K562 (cell line): ENCODE measurements around the gene ICAM1. TPM values are rescaled to one million over a fixed set of nuclear protein-coding genes. Genes with fewer than 3 reads are reported as not detected.
A peak's percentile ranks its signal among the peaks of the same experiment; 100 is the strongest.

Experiments used
- BDP1 ChIP-seq: IDR thresholded peaks from 3 replicates; pipeline ENCODE4 v1.6.1; 2011; ENCODE audit not compliant: insufficient read length, insufficient read depth
- CBX1 ChIP-seq: sonication (generic); IDR thresholded peaks from 2 replicates; pipeline ENCODE4 v1.6.1; 2016; ENCODE audit warnings: antibody characterized with exemption, low read depth, mild to moderate bottlenecking
- CBX8 ChIP-seq: fragments of 200-600 bp; sonication (generic); IDR thresholded peaks from 2 replicates; pipeline ENCODE4 v1.6.1; 2012; ENCODE audit warnings: borderline replicate concordance, mixed run types, low read depth, mild to moderate bottlenecking, moderate library complexity, mixed read lengths, low read length, control low read depth, inconsistent platforms; ENCODE audit not compliant: poor library complexity, severe bottlenecking; ENCODE audit errors: extremely low read depth
- CHD4 ChIP-seq: fragments of 200-600 bp; sonication (generic); IDR thresholded peaks from 3 replicates; pipeline ENCODE4 v1.6.1; 2012; ENCODE audit warnings: low read depth, mild to moderate bottlenecking, mixed read lengths, low read length, inconsistent platforms; ENCODE audit not compliant: insufficient read depth, insufficient replicate concordance, poor library complexity, severe bottlenecking
- MBD2 ChIP-seq: sonication (generic); IDR thresholded peaks from 2 replicates; pipeline ENCODE4 v1.6.1; 2016; ENCODE audit warnings: low read depth, borderline replicate concordance
- PCBP1 ChIP-seq: fragments of 200-400 bp; formaldehyde crosslinking; IDR thresholded peaks from 2 replicates; pipeline ENCODE4 v1.6.1; 2018; ENCODE audit warnings: mild to moderate bottlenecking, low read depth, low read length; ENCODE audit not compliant: poor library complexity, severe bottlenecking
- RFX1 ChIP-seq: fragments of 450-650 bp; IDR thresholded peaks from 2 replicates; pipeline ENCODE4 v1.6.1; 2016; ENCODE audit warnings: mild to moderate bottlenecking, moderate library complexity
- YY1 ChIP-seq, 3 experiments: IDR thresholded peaks; 2 replicates each; pipeline ENCODE4 v1.6.1; 2011; ENCODE audit warnings: low read length in 2 of 3, mild to moderate bottlenecking in 2 of 3, moderate library complexity in 2 of 3, borderline replicate concordance in 1 of 3, control low read depth in 1 of 3, low read depth in 1 of 3; ENCODE audit not compliant: insufficient read depth in 3 of 3, insufficient replicate concordance in 2 of 3, control insufficient read depth in 1 of 3, insufficient read length in 1 of 3; ENCODE audit errors: extremely low read depth in 1 of 3
- ZFP36 ChIP-seq: fragments of 150-350 bp; IDR thresholded peaks from 2 replicates; pipeline ENCODE4 v1.6.1; 2018; ENCODE audit warnings: low read length, low read depth; ENCODE audit not compliant: partially characterized antibody
- polyA plus RNA-seq, 8 experiments: library from polyadenylated mRNA; depleted of rRNA in 4 of 8; stranded (reverse) in 5 of 8; unstranded in 3 of 8; fragments of >200 nt; fragmentation: Nextera tagmentation in 2 of 8; fragmentation: Illumina TruSeq in 1 of 8; extraction: Ambion mirVana in 2 of 8; extraction: Trizol in 1 of 8; gene quantifications; 2 replicates each; pipeline versions ENCODE4 v1.2.1 to v1.2.3, GENCODE V29; 2011 to 2014; ENCODE audit warnings: inconsistent platforms in 1 of 8, missing spikeins in 1 of 8
- total RNA-seq, 7 experiments: library from RNA; depleted of rRNA in 6 of 7; stranded (reverse); fragments of >200 nt in 6 of 7; fragmentation: Illumina TruSeq in 2 of 7; extraction: Trizol in 2 of 7; gene quantifications; 2 replicates each; pipeline versions ENCODE4 v1.2.1 to v1.2.3, GENCODE V29; 2011 to 2021; ENCODE audit warnings: low replicate concordance in 1 of 7
- TF ChIP-seq, protein P1 (sequence below): sonication (generic); formaldehyde crosslinking; IDR thresholded peaks from 2 replicates; pipeline ENCODE4 v1.4.0; 2020; ENCODE audit warnings: mild to moderate bottlenecking, missing genetic modification reagents
- TF ChIP-seq, protein P2 (sequence below): fragments of 450-650 bp; formaldehyde crosslinking; IDR thresholded peaks from 2 replicates; pipeline ENCODE4 v1.4.0; 2020; ENCODE audit warnings: mild to moderate bottlenecking, moderate library complexity
- TF ChIP-seq, protein P3 (sequence below): fragments of 250-450 bp; sonication (Bioruptor Pico); IDR thresholded peaks from 2 replicates; pipeline ENCODE4 v1.4.0; 2020
- TF ChIP-seq, protein P4 (sequence below): sonication (generic); IDR thresholded peaks from 2 replicates; pipeline ENCODE4 v1.6.1; 2016

The ICAM1 gene
- total and polyA plus RNA-seq, 9 of the 15 experiments (the other 6 are each of a cell fraction or from before 2014, with no cell fraction given): 2.3 to 24.4 (median 13.4) TPM

DNA sequence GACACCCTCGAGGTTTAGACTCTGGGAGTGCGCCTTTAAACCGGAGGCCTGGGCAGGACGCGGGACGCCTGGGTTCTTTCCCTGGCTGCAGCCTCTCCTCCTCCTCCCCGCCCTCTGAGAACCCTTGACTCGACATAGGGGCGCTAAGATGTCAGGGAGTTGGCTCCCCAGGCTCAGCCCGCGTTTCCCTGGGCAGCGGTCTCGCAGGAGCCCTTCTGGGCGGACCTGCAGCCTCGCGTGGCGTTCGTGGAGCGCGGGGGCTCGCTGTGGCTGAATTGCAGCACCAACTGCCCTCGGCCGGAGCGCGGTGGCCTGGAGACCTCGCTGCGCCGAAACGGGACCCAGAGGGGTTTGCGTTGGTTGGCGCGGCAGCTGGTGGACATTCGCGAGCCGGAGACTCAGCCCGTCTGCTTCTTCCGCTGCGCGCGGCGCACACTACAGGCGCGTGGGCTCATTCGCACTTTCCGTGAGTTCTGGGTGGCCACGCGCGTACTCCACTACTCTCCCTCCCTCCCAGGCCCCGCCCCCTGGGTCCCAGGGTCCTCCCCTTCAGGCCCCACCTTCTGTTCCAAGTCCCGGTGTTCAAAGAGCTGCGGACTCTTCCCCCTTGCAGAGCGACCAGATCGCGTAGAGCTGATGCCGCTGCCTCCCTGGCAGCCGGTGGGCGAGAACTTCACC lies 20.1 kb downstream of the ICAM1 start (continued):
- TF ChIP-seq, protein P1, sequence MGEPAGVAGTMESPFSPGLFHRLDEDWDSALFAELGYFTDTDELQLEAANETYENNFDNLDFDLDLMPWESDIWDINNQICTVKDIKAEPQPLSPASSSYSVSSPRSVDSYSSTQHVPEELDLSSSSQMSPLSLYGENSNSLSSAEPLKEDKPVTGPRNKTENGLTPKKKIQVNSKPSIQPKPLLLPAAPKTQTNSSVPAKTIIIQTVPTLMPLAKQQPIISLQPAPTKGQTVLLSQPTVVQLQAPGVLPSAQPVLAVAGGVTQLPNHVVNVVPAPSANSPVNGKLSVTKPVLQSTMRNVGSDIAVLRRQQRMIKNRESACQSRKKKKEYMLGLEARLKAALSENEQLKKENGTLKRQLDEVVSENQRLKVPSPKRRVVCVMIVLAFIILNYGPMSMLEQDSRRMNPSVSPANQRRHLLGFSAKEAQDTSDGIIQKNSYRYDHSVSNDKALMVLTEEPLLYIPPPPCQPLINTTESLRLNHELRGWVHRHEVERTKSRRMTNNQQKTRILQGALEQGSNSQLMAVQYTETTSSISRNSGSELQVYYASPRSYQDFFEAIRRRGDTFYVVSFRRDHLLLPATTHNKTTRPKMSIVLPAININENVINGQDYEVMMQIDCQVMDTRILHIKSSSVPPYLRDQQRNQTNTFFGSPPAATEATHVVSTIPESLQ (CRISPR knock-in tag): no peak; the same call in 1 of the 2 replicates
- no peak for TF ChIP-seq CBX8
- TF ChIP-seq, protein P2, sequence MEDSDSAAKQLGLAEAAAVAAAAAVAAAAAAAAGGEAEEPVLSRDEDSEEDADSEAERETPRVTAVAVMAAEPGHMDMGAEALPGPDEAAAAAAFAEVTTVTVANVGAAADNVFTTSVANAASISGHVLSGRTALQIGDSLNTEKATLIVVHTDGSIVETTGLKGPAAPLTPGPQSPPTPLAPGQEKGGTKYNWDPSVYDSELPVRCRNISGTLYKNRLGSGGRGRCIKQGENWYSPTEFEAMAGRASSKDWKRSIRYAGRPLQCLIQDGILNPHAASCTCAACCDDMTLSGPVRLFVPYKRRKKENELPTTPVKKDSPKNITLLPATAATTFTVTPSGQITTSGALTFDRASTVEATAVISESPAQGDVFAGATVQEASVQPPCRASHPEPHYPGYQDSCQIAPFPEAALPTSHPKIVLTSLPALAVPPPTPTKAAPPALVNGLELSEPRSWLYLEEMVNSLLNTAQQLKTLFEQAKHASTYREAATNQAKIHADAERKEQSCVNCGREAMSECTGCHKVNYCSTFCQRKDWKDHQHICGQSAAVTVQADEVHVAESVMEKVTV (CRISPR knock-in tag): 0 out of 2 replicates have a peak, but pooled peaks have one; percentile 18
- 0 out of 2 replicates have a peak, but pooled peaks have one; percentile 14 for TF ChIP-seq CBX1
- no peak for TF ChIP-seq PCBP1
- TF ChIP-seq, protein P3, sequence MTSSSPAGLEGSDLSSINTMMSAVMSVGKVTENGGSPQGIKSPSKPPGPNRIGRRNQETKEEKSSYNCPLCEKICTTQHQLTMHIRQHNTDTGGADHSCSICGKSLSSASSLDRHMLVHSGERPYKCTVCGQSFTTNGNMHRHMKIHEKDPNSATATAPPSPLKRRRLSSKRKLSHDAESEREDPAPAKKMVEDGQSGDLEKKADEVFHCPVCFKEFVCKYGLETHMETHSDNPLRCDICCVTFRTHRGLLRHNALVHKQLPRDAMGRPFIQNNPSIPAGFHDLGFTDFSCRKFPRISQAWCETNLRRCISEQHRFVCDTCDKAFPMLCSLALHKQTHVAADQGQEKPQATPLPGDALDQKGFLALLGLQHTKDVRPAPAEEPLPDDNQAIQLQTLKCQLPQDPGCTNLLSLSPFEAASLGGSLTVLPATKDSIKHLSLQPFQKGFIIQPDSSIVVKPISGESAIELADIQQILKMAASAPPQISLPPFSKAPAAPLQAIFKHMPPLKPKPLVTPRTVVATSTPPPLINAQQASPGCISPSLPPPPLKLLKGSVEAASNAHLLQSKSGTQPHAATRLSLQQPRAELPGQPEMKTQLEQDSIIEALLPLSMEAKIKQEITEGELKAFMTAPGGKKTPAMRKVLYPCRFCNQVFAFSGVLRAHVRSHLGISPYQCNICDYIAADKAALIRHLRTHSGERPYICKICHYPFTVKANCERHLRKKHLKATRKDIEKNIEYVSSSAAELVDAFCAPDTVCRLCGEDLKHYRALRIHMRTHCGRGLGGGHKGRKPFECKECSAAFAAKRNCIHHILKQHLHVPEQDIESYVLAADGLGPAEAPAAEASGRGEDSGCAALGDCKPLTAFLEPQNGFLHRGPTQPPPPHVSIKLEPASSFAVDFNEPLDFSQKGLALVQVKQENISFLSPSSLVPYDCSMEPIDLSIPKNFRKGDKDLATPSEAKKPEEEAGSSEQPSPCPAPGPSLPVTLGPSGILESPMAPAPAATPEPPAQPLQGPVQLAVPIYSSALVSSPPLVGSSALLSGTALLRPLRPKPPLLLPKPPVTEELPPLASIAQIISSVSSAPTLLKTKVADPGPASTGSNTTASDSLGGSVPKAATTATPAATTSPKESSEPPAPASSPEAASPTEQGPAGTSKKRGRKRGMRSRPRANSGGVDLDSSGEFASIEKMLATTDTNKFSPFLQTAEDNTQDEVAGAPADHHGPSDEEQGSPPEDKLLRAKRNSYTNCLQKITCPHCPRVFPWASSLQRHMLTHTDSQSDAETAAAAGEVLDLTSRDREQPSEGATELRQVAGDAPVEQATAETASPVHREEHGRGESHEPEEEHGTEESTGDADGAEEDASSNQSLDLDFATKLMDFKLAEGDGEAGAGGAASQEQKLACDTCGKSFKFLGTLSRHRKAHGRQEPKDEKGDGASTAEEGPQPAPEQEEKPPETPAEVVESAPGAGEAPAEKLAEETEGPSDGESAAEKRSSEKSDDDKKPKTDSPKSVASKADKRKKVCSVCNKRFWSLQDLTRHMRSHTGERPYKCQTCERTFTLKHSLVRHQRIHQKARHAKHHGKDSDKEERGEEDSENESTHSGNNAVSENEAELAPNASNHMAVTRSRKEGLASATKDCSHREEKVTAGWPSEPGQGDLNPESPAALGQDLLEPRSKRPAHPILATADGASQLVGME (CRISPR knock-in tag): 0 out of 2 replicates have a peak, but pooled peaks have one; percentile 15
- no peak for TF ChIP-seq BDP1
- TF ChIP-seq ZFP36: no peak
- TF ChIP-seq, protein P4, sequence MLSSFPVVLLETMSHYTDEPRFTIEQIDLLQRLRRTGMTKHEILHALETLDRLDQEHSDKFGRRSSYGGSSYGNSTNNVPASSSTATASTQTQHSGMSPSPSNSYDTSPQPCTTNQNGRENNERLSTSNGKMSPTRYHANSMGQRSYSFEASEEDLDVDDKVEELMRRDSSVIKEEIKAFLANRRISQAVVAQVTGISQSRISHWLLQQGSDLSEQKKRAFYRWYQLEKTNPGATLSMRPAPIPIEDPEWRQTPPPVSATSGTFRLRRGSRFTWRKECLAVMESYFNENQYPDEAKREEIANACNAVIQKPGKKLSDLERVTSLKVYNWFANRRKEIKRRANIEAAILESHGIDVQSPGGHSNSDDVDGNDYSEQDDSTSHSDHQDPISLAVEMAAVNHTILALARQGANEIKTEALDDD: no peak
- TF ChIP-seq MBD2: peak; percentile 30; the same call in 1 of the 2 replicates
- no peak for TF ChIP-seq RFX1
- TF ChIP-seq YY1 (IDR thresholded peaks at IDR 0.05; ENCODE audit: borderline replicate concordance in 1 of 3, control insufficient read depth in 1 of 3, extremely low read depth in 1 of 3, insufficient read depth in 3 of 3, insufficient read length in 1 of 3, insufficient replicate concordance in 2 of 3, low read depth in 1 of 3, low read length in 2 of 3): peak in 1 of 3 experiments; percentile 49
- TF ChIP-seq CHD4: no peak
